ENCODE measurements around the gene INTS7. TPM values are rescaled to one million over a fixed set of nuclear protein-coding genes. Genes with fewer than 3 reads are reported as not detected.

The INTS7 gene
- total and polyA plus RNA-seq, 2 experiments from 2014 or later, result 10.9 to 34.0 TPM

- Mint-ChIP-seq H3K36me3 (ENCODE audit: low read depth) (peaks cover 86% of the 10 kb centered on the region), H3K27me3 (ENCODE audit: insufficient read depth, low read depth, poor library complexity) (peaks cover 9% of the 10 kb centered on the region), H3K27ac (no peak overlapping the region), H3K9me3 (peaks cover 7% of the 10 kb centered on the region; the same call in 1 of the 3 replicates), H3K4me1 (no peaks in the 10 kb centered on the region), H3K4me3 (no peak overlapping the region)
- DNase-seq (ENCODE audit: low spot score) (no peak), ATAC-seq (no peak)
- Histone ChIP-seq H3K4me2 (no peak overlapping the region), H3K4me1 (ENCODE audit: insufficient read depth) (no peaks in the 10 kb centered on the region), H3K4me3 (no peak overlapping the region), H3K27me3 (ENCODE audit: insufficient read depth) (no peaks in the 10 kb centered on the region), H3K36me3 (ENCODE audit: insufficient read depth) (peaks cover 45% of the 10 kb centered on the region), H3K79me2 (replicated peaks; ENCODE audit: insufficient read depth) (no peaks in the 10 kb centered on the region), H3K9me2 (ENCODE audit: insufficient read depth) (no peaks in the 10 kb centered on the region), H3K27ac (ENCODE audit: low read depth) (no peak overlapping the region), H2AFZ (no peak overlapping the region), H3F3A (replicated peaks; ENCODE audit: low read depth) (no peaks in the 10 kb centered on the region), H4K20me1 (replicated peaks; ENCODE audit: insufficient read depth) (0 out of 2 replicates have a peak, but pooled peaks cover 3% of the 10 kb centered on the region)
- no peak for TF ChIP-seq ZNF114 (CRISPR knock-in tag; IDR thresholded peaks at IDR 0.05)
- no peak for TF ChIP-seq JUNB (IDR thresholded peaks at IDR 0.05; ENCODE audit: unreplicated experiment)
- TF ChIP-seq ZNF462 (CRISPR knock-in tag; IDR thresholded peaks at IDR 0.05), result no peak
- TF ChIP-seq ETS1 (IDR thresholded peaks at IDR 0.05), result no peak
- TF ChIP-seq CREB1 (CRISPR knock-in tag; IDR thresholded peaks at IDR 0.05; ENCODE audit: low read depth), result no peak
- no peak for TF ChIP-seq CTCF (conservative IDR thresholded peaks at IDR 0.05; ENCODE audit: low read depth in 2 of 2)
- no peak for TF ChIP-seq EZH2phosphoT487 (IDR thresholded peaks at IDR 0.05; ENCODE audit: unreplicated experiment)
- no peak for TF ChIP-seq ZNF331 (CRISPR knock-in tag; IDR thresholded peaks at IDR 0.05; ENCODE audit: low read depth)
- no peak for TF ChIP-seq REST (IDR thresholded peaks at IDR 0.05; ENCODE audit: unreplicated experiment)
- TF ChIP-seq STAT1 (IDR thresholded peaks at IDR 0.05; ENCODE audit: unreplicated experiment), result no peak
- no peak for TF ChIP-seq EZH2 (IDR thresholded peaks at IDR 0.05; ENCODE audit: low read depth, unreplicated experiment)
- no peak for TF ChIP-seq POLR2AphosphoS5 (IDR thresholded peaks at IDR 0.05; ENCODE audit: low read depth)
- TF ChIP-seq NANOG (IDR thresholded peaks at IDR 0.05; ENCODE audit: borderline replicate concordance), result no peak
Measured at GRCh38 chr1:212055333-212055732, 20.0 kb upstream of the INTS7 start.

All from GM23338 (cell line).